HepG2 (cell line): ENCODE measurements around the gene PSMD1. TPM values are rescaled to one million over a fixed set of nuclear protein-coding genes. Genes with fewer than 3 reads are reported as not detected.
A peak's percentile ranks its signal among the peaks of the same experiment; 100 is the strongest.

Source experiments
- CREB1 ChIP-seq, 2 experiments: fragments of 450-650 bp in 1 of 2; IDR thresholded peaks; 2 replicates each; pipeline ENCODE4 v1.6.1; 2016 to 2017; ENCODE audit warnings: control low read depth in 1 of 2, mild to moderate bottlenecking in 1 of 2, missing compliant biosample characterization in 1 of 2, missing genetic modification characterization in 1 of 2
- EP300 ChIP-seq, 3 experiments: sonication (generic) in 1 of 3; formaldehyde crosslinking in 1 of 3; IDR thresholded peaks; 2 replicates each; pipeline versions ENCODE4 v1.5.1 to v1.6.1; 2011 to 2020; ENCODE audit warnings: low read depth in 2 of 3, low read length in 2 of 3, borderline replicate concordance in 1 of 3, improper control_type of control experiment in 1 of 3, mild to moderate bottlenecking in 1 of 3, missing genetic modification reagents in 1 of 3, moderate library complexity in 1 of 3
- HCFC1 ChIP-seq: fragments of 150-350 bp; IDR thresholded peaks from 2 replicates; pipeline ENCODE4 v1.6.1; 2014; ENCODE audit warnings: low read depth, low read length
- HOXD1 ChIP-seq: sonication (generic); formaldehyde crosslinking; IDR thresholded peaks from 2 replicates; pipeline ENCODE4 v1.5.0; 2020; ENCODE audit warnings: missing genetic modification reagents
- KDM2A ChIP-seq: sonication (generic); formaldehyde crosslinking; IDR thresholded peaks from 2 replicates; pipeline ENCODE4 v1.4.0; 2020; ENCODE audit warnings: low read depth, missing genetic modification reagents, borderline replicate concordance
- RFX5 ChIP-seq: IDR thresholded peaks from 2 replicates; pipeline ENCODE4 v1.6.1; 2011; ENCODE audit warnings: low read depth, low read length, improper control_type of control experiment
- YY1 ChIP-seq: IDR thresholded peaks from 2 replicates; pipeline ENCODE4 v1.6.1; 2011; ENCODE audit warnings: low read length, low read depth, moderate library complexity, mild to moderate bottlenecking; ENCODE audit not compliant: insufficient read depth, insufficient replicate concordance
- ZIK1 ChIP-seq: sonication (generic); formaldehyde crosslinking; IDR thresholded peaks from 2 replicates; pipeline ENCODE4 v1.5.0; 2020; ENCODE audit warnings: mild to moderate bottlenecking, low read depth, missing genetic modification reagents, borderline replicate concordance
- ZKSCAN5 ChIP-seq: sonication (generic); formaldehyde crosslinking; IDR thresholded peaks from 2 replicates; pipeline ENCODE4 v1.5.1; 2020; ENCODE audit warnings: mild to moderate bottlenecking, missing genetic modification reagents
- ZNF101 ChIP-seq: sonication (generic); formaldehyde crosslinking; IDR thresholded peaks from 2 replicates; pipeline ENCODE4 v1.4.0; 2020; ENCODE audit warnings: mild to moderate bottlenecking, low read depth, missing genetic modification reagents, borderline replicate concordance
- ZNF230 ChIP-seq: sonication (generic); formaldehyde crosslinking; IDR thresholded peaks from 2 replicates; pipeline ENCODE4 v1.4.0; 2020; ENCODE audit warnings: mild to moderate bottlenecking, missing genetic modification reagents
- ZNF343 ChIP-seq: sonication (generic); formaldehyde crosslinking; IDR thresholded peaks from 2 replicates; pipeline ENCODE4 v1.4.0; 2020; ENCODE audit warnings: mild to moderate bottlenecking, missing genetic modification reagents
- ZNF724P ChIP-seq: sonication (generic); formaldehyde crosslinking; IDR thresholded peaks from 2 replicates; pipeline ENCODE4 v1.8.0; 2022; ENCODE audit warnings: missing genetic modification reagents, borderline replicate concordance
- polyA plus RNA-seq, 8 experiments: library from polyadenylated mRNA; depleted of rRNA in 3 of 8; stranded (reverse) in 7 of 8; unstranded in 1 of 8; fragments of >200 nt; fragmentation: Illumina TruSeq in 4 of 8; extraction: Trizol in 4 of 8; gene quantifications; 2 replicates each; pipeline versions ENCODE4 v1.2.1 to v1.2.3, GENCODE V29; 2011 to 2016; ENCODE audit warnings: low read depth in 4 of 8, missing spikeins in 1 of 8, mixed read lengths in 1 of 8; ENCODE audit not compliant: insufficient read depth in 1 of 8
- total RNA-seq, 5 experiments: library from RNA; depleted of rRNA; stranded (reverse); fragments of >200 nt; fragmentation: Illumina TruSeq; extraction: Trizol; gene quantifications; 2 replicates each; pipeline ENCODE4 v1.2.3, GENCODE V29; 2016; ENCODE audit warnings: low read depth in 1 of 5
- TF ChIP-seq, protein P1 (sequence below): IDR thresholded peaks from 2 replicates; pipeline ENCODE4 v1.6.1; 2016; ENCODE audit warnings: mild to moderate bottlenecking, missing biosample characterization, missing genetic modification reagents
- TF ChIP-seq, protein P2 (sequence below), 2 experiments: IDR thresholded peaks; 2 replicates each; pipeline ENCODE4 v1.6.1; 2011 to 2012; ENCODE audit warnings: low read length in 2 of 2, borderline replicate concordance in 1 of 2, low read depth in 1 of 2, mild to moderate bottlenecking in 1 of 2, moderate library complexity in 1 of 2
- TF ChIP-seq, protein P3 (sequence below): sonication (generic); formaldehyde crosslinking; IDR thresholded peaks from 2 replicates; pipeline ENCODE4 v1.8.1; 2023; ENCODE audit warnings: mild to moderate bottlenecking, missing genetic modification reagents
- TF ChIP-seq, protein P4 (sequence below): sonication (generic); formaldehyde crosslinking; IDR thresholded peaks from 2 replicates; pipeline ENCODE4 v1.8.1; 2022; ENCODE audit warnings: mild to moderate bottlenecking, missing genetic modification reagents
- TF ChIP-seq, protein P5 (sequence below): sonication (generic); formaldehyde crosslinking; IDR thresholded peaks from 2 replicates; pipeline ENCODE4 v1.4.0; 2020; ENCODE audit warnings: low read depth, missing genetic modification reagents

PSMD1 gene
- total and polyA plus RNA-seq, 2 of the 13 experiments (the other 11 are each of a cell fraction or from before 2014, with no cell fraction given) = 136 to 191 TPM

DNA sequence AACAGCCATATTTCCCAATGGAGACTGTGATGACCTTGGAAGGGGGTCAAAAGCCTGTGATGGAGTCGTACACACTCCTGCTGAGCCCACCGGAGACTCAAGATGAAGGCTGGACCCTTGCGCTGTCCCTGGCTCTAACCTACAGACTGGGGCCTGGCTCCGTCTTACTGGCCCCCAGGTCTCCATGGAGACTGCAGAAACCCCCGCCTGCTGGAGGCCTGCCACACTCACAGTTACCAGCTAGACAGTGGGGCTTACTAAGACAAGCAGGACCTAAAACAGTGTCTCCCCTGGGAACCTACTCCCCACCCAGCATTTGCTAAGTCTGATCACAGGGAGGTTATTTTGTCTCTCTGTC is 9.8 kb upstream of the PSMD1 start (continued):
- TF ChIP-seq ZKSCAN5 (0 out of 2 replicates have a peak, but pooled peaks have one; percentile 9), RFX5 (no peak), ZNF101 (CRISPR knock-in tag) (no peak), CREB1 (IDR thresholded peaks at IDR 0.05) (no peak), CREB1 (CRISPR knock-in tag; IDR thresholded peaks at IDR 0.05) (no peak), EP300 (IDR thresholded peaks at IDR 0.05; ENCODE audit: low read depth in 2 of 2, low read length in 2 of 2) (no peak), EP300 (CRISPR knock-in tag; IDR thresholded peaks at IDR 0.05; ENCODE audit: borderline replicate concordance) (no peak), ZNF343 (CRISPR knock-in tag) (0 out of 2 replicates have a peak, but pooled peaks have one; percentile 33), ZIK1 (CRISPR knock-in tag) (0 out of 2 replicates have a peak, but pooled peaks have one; percentile 7), YY1 (peak; percentile 23), ZNF724P (peak; percentile 21; the same call in 1 of the 2 replicates), HCFC1 (no peak), HOXD1 (CRISPR knock-in tag) (no peak), KDM2A (CRISPR knock-in tag) (0 out of 2 replicates have a peak, but pooled peaks have one; percentile 9), ZNF230 (CRISPR knock-in tag) (0 out of 2 replicates have a peak, but pooled peaks have one; percentile 53)
- TF ChIP-seq, protein P1, sequence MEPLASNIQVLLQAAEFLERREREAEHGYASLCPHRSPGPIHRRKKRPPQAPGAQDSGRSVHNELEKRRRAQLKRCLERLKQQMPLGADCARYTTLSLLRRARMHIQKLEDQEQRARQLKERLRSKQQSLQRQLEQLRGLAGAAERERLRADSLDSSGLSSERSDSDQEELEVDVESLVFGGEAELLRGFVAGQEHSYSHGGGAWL (CRISPR knock-in tag) = no peak
- TF ChIP-seq, protein P2, sequence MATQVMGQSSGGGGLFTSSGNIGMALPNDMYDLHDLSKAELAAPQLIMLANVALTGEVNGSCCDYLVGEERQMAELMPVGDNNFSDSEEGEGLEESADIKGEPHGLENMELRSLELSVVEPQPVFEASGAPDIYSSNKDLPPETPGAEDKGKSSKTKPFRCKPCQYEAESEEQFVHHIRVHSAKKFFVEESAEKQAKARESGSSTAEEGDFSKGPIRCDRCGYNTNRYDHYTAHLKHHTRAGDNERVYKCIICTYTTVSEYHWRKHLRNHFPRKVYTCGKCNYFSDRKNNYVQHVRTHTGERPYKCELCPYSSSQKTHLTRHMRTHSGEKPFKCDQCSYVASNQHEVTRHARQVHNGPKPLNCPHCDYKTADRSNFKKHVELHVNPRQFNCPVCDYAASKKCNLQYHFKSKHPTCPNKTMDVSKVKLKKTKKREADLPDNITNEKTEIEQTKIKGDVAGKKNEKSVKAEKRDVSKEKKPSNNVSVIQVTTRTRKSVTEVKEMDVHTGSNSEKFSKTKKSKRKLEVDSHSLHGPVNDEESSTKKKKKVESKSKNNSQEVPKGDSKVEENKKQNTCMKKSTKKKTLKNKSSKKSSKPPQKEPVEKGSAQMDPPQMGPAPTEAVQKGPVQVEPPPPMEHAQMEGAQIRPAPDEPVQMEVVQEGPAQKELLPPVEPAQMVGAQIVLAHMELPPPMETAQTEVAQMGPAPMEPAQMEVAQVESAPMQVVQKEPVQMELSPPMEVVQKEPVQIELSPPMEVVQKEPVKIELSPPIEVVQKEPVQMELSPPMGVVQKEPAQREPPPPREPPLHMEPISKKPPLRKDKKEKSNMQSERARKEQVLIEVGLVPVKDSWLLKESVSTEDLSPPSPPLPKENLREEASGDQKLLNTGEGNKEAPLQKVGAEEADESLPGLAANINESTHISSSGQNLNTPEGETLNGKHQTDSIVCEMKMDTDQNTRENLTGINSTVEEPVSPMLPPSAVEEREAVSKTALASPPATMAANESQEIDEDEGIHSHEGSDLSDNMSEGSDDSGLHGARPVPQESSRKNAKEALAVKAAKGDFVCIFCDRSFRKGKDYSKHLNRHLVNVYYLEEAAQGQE (IDR thresholded peaks at IDR 0.05; ENCODE audit: borderline replicate concordance in 1 of 2, low read depth in 1 of 2, low read length in 2 of 2) = no peak
- TF ChIP-seq, protein P3, sequence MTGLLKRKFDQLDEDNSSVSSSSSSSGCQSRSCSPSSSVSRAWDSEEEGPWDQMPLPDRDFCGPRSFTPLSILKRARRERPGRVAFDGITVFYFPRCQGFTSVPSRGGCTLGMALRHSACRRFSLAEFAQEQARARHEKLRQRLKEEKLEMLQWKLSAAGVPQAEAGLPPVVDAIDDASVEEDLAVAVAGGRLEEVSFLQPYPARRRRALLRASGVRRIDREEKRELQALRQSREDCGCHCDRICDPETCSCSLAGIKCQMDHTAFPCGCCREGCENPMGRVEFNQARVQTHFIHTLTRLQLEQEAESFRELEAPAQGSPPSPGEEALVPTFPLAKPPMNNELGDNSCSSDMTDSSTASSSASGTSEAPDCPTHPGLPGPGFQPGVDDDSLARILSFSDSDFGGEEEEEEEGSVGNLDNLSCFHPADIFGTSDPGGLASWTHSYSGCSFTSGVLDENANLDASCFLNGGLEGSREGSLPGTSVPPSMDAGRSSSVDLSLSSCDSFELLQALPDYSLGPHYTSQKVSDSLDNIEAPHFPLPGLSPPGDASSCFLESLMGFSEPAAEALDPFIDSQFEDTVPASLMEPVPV (CRISPR knock-in tag) = no peak
- TF ChIP-seq, protein P4, sequence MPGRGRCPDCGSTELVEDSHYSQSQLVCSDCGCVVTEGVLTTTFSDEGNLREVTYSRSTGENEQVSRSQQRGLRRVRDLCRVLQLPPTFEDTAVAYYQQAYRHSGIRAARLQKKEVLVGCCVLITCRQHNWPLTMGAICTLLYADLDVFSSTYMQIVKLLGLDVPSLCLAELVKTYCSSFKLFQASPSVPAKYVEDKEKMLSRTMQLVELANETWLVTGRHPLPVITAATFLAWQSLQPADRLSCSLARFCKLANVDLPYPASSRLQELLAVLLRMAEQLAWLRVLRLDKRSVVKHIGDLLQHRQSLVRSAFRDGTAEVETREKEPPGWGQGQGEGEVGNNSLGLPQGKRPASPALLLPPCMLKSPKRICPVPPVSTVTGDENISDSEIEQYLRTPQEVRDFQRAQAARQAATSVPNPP = no peak
- TF ChIP-seq, protein P5, sequence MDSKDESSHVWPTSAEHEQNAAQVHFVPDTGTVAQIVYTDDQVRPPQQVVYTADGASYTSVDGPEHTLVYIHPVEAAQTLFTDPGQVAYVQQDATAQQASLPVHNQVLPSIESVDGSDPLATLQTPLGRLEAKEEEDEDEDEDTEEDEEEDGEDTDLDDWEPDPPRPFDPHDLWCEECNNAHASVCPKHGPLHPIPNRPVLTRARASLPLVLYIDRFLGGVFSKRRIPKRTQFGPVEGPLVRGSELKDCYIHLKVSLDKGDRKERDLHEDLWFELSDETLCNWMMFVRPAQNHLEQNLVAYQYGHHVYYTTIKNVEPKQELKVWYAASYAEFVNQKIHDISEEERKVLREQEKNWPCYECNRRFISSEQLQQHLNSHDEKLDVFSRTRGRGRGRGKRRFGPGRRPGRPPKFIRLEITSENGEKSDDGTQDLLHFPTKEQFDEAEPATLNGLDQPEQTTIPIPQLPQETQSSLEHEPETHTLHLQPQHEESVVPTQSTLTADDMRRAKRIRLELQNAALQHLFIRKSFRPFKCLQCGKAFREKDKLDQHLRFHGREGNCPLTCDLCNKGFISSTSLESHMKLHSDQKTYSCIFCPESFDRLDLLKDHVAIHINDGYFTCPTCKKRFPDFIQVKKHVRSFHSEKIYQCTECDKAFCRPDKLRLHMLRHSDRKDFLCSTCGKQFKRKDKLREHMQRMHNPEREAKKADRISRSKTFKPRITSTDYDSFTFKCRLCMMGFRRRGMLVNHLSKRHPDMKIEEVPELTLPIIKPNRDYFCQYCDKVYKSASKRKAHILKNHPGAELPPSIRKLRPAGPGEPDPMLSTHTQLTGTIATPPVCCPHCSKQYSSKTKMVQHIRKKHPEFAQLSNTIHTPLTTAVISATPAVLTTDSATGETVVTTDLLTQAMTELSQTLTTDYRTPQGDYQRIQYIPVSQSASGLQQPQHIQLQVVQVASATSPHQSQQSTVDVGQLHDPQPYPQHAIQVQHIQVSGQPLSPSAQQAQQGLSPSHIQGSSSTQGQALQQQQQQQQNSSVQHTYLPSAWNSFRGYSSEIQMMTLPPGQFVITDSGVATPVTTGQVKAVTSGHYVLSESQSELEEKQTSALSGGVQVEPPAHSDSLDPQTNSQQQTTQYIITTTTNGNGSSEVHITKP (CRISPR knock-in tag) = peak; percentile 4; the same call in 1 of the 2 replicates
- TF ChIP-seq, all 625 proteins: peak for 15
